Aorta (tissue), 5 donors: ENCODE results near the gene JARID2. TPM values are rescaled to one million over a fixed set of nuclear protein-coding genes. Genes with fewer than 3 reads are reported as not detected.

ENCODE experiments used
- ATAC-seq: fragments of 200-7000 bp; cut with Tn5 transposase; one replicate; pipeline ENCODE4 v1.9.1; 2022; ENCODE audit warnings: moderate library complexity; ENCODE audit not compliant: low FRiP score
- DNase-seq, 2 donors: peaks; one replicate each; pipeline ENCODE4 v3.0.0-alpha.2; 2020
- H3K27ac ChIP-seq, 2 donors: one replicate each; pipeline ENCODE4 v1.5.1; 2013; ENCODE audit warnings: low read length in 2 of 2, mild to moderate bottlenecking in 2 of 2, moderate library complexity in 2 of 2, control low read depth in 1 of 2, inconsistent platforms in 1 of 2, low read depth in 1 of 2
- H3K27me3 ChIP-seq, 2 donors: one replicate each; pipeline ENCODE4 v1.6.1; 2013; ENCODE audit warnings: control low read depth in 1 of 2, low read length in 1 of 2, mild to moderate bottlenecking in 1 of 2, moderate library complexity in 1 of 2; ENCODE audit not compliant: insufficient read depth in 2 of 2, control insufficient read depth in 1 of 2
- H3K36me3 ChIP-seq, 2 donors: one replicate each; pipeline ENCODE4 v1.6.1; 2013; ENCODE audit warnings: control low read depth in 1 of 2, low read length in 1 of 2, mild to moderate bottlenecking in 1 of 2; ENCODE audit not compliant: insufficient read depth in 2 of 2, control insufficient read depth in 1 of 2
- H3K4me1 ChIP-seq, 2 donors: one replicate each; pipeline ENCODE4 v1.6.1; 2013; ENCODE audit warnings: low read length in 2 of 2, control low read depth in 1 of 2, mild to moderate bottlenecking in 1 of 2, moderate library complexity in 1 of 2; ENCODE audit not compliant: insufficient read depth in 2 of 2, control insufficient read depth in 1 of 2
- H3K4me3 ChIP-seq, 2 donors: one replicate each; pipeline ENCODE4 v1.5.1; 2013; ENCODE audit warnings: low read length in 2 of 2, control low read depth in 1 of 2, mild to moderate bottlenecking in 1 of 2
- H3K9me3 ChIP-seq: one replicate; pipeline ENCODE4 v1.6.1; 2013; ENCODE audit warnings: mild to moderate bottlenecking, low read length; ENCODE audit not compliant: control insufficient read depth
- WGBS, 2 donors: extraction: QIAGEN DNeasy Blood & Tissue Kit; methylation state at CpG; one replicate each; pipeline ENCODE4 v1.1.7; 2013; 5-methylcytosine and 5-hydroxymethylcytosine counted together
- intact Hi-C, 2 donors: fragments of 100-400 bp; cut with DNase I; formaldehyde crosslinking; loops; one replicate each; pipeline versions ENCODE4 v1.14.2 to v1.15.0; 2022
- polyA plus RNA-seq, 2 donors: library from polyadenylated mRNA; stranded (reverse); fragments of 200-250 nt; gene quantifications; one replicate each; pipeline ENCODE4 v1.2.3, GENCODE V29; 2013
- total RNA-seq, 2 donors: library from RNA; stranded (reverse); fragmentation: NEBNext Ultra II Directional; extraction: Animal tissue kit (Norgen Biotek cat#: 25700); gene quantifications; one replicate each; pipeline ENCODE4 v1.2.1, GENCODE V29; 2021
- donor health status: healthy with polysubstance abuse.
- donor health status: Bipolar disorder and iron deficiency.
- donor health status: DM: no; HTN: no; CAD: no.
- donor health status: DM: no; HTN: no; CAD: no.
- donor health status: DM: yes; HTN: yes; CAD: no.

JARID2 gene
- total and polyA plus RNA-seq, 4 donors = 0.88 to 13.0 (median 7.1) TPM

GRCh38 chr6:15437090-15437635, 191.3 kb downstream of the JARID2 start:
- ATAC-seq (no peak), DNase-seq (no peak)
- peaks cover 0 to 12% of the 10 kb centered on the region in 2 donors for H3K4me1 ChIP-seq
- intact Hi-C loops = loop anchor here in 1 of 2 donors (5.0 kb wide), 1 partner anchor 1225 kb away; no protein-coding TSS in a partner anchor
- no peak overlapping the region for H3K4me3 ChIP-seq
- H3K36me3 ChIP-seq = no peaks in the 10 kb centered on the region
- no peak overlapping the region for H3K27ac ChIP-seq
- WGBS, 2 donors = 94% methylated on average over 3 of the region's 3 CpGs
- no peaks in the 10 kb centered on the region for H3K27me3 ChIP-seq
- H3K9me3 ChIP-seq = no peaks in the 10 kb centered on the region

- Histone ChIP-seq H3K27me3 (no peaks in the 10 kb centered on the region), H3K9me3 (no peaks in the 10 kb centered on the region), H3K36me3 (no peaks in the 10 kb centered on the region), H3K27ac (no peak overlapping the region), H3K4me1 (peaks cover 0 to 3% of the 10 kb centered on the region in 2 donors), H3K4me3 (no peak overlapping the region)
- ATAC-seq = no peak
- intact Hi-C loops = loop anchor here (5.0 kb wide), 2 partner anchors 192 to 1227 kb away; partner anchors contain the start of gene JARID2 (in 1 of the 2)
- 77 to 78% methylated on average over 3 of the region's 3 CpGs for WGBS, 2 donors
- DNase-seq = no peak
These were observed 193.6 kb downstream of the JARID2 start for GRCh38 chr6:15439410-15440025.

GRCh38 chr6:15440040-15440439, 194.2 kb downstream of the JARID2 start:
- no peak overlapping the region for H3K4me3 ChIP-seq
- no peak for DNase-seq
- intact Hi-C loops = loop anchor here in 1 of 2 donors (5.0 kb wide), 1 partner anchor 193 kb away; the partner anchor contains the start of gene JARID2
- WGBS, 2 donors = 77 to 85% methylated on average over 9 of the region's 9 CpGs
- no peak overlapping the region for H3K27ac ChIP-seq
- H3K36me3 ChIP-seq = no peaks in the 10 kb centered on the region
- no peaks in the 10 kb centered on the region for H3K27me3 ChIP-seq
- no peaks in the 10 kb centered on the region for H3K9me3 ChIP-seq
- peaks cover 0 to 3% of the 10 kb centered on the region in 2 donors for H3K4me1 ChIP-seq
- ATAC-seq = no peak

GRCh38 chr6:15441215-15441868, 195.5 kb downstream of the JARID2 start:
- no peak overlapping the region for H3K4me3 ChIP-seq
- no peaks in the 10 kb centered on the region for H3K36me3 ChIP-seq
- no peak for DNase-seq
- intact Hi-C loops = loop anchor here in 1 of 2 donors (5.0 kb wide), 1 partner anchor 194 kb away; the partner anchor contains the start of gene JARID2
- peaks cover 0 to 3% of the 10 kb centered on the region in 2 donors for H3K4me1 ChIP-seq
- no peaks in the 10 kb centered on the region for H3K9me3 ChIP-seq
- H3K27ac ChIP-seq = no peak overlapping the region
- ATAC-seq = peak; percentile 83
- WGBS, 2 donors = 71 to 73% methylated on average over 7 of the region's 7 CpGs
- no peaks in the 10 kb centered on the region for H3K27me3 ChIP-seq

GRCh38 chr6:15441981-15442380, 196.1 kb downstream of the JARID2 start:
- WGBS, 2 donors = 54 to 59% methylated on average over 4 of the region's 4 CpGs
- peaks cover 0 to 3% of the 10 kb centered on the region in 2 donors for H3K4me1 ChIP-seq
- no peak overlapping the region for H3K4me3 ChIP-seq
- DNase-seq (no peak), ATAC-seq (no peak)
- no peaks in the 10 kb centered on the region for H3K9me3 ChIP-seq
- H3K27me3 ChIP-seq = no peaks in the 10 kb centered on the region
- H3K36me3 ChIP-seq = no peaks in the 10 kb centered on the region
- intact Hi-C loops = loop anchor here in 1 of 2 donors (5.0 kb wide), 1 partner anchor 195 kb away; the partner anchor contains the start of gene JARID2
- no peak overlapping the region for H3K27ac ChIP-seq

GRCh38 chr6:15442467-15442866, 196.6 kb downstream of the JARID2 start:
- no peak for DNase-seq
- no peak overlapping the region for H3K27ac ChIP-seq
- no peaks in the 10 kb centered on the region for H3K27me3 ChIP-seq
- intact Hi-C loops = loop anchor here in 1 of 2 donors (5.0 kb wide), 1 partner anchor 195 kb away; the partner anchor contains the start of gene JARID2
- H3K9me3 ChIP-seq = no peaks in the 10 kb centered on the region
- no peak overlapping the region for H3K4me3 ChIP-seq
- no peak for ATAC-seq
- H3K36me3 ChIP-seq = no peaks in the 10 kb centered on the region
- H3K4me1 ChIP-seq = peaks cover 0 to 3% of the 10 kb centered on the region in 2 donors
- 94 to 95% methylated on average over 6 of the region's 6 CpGs for WGBS, 2 donors

GRCh38 chr6:15443119-15443830, 197.4 kb downstream of the JARID2 start:
- H3K9me3 ChIP-seq = no peaks in the 10 kb centered on the region
- no peak overlapping the region for H3K27ac ChIP-seq
- H3K4me3 ChIP-seq = no peak overlapping the region
- DNase-seq (no peak), ATAC-seq (no peak)
- H3K36me3 ChIP-seq = no peaks in the 10 kb centered on the region
- 50 to 54% methylated on average over 5 of the region's 5 CpGs for WGBS, 2 donors
- H3K27me3 ChIP-seq = no peaks in the 10 kb centered on the region
- intact Hi-C loops = loop anchor here in 1 of 2 donors (5.0 kb wide), 1 partner anchor 196 kb away; the partner anchor contains the start of gene JARID2
- peaks cover 0 to 3% of the 10 kb centered on the region in 2 donors for H3K4me1 ChIP-seq

- DNase-seq (no peak), ATAC-seq (no peak)
- Histone ChIP-seq H3K4me1 (peaks cover 0 to 3% of the 10 kb centered on the region in 2 donors), H3K4me3 (no peak overlapping the region), H3K9me3 (no peaks in the 10 kb centered on the region), H3K36me3 (no peaks in the 10 kb centered on the region), H3K27me3 (no peaks in the 10 kb centered on the region), H3K27ac (no peak overlapping the region)
- WGBS, 2 donors = 75 to 83% methylated on average over 14 of the region's 14 CpGs
- intact Hi-C loops = loop anchor here in 1 of 2 donors (5.0 kb wide), 1 partner anchor 197 kb away; the partner anchor contains the start of gene JARID2
These were observed 198.3 kb downstream of the JARID2 start for GRCh38 chr6:15444081-15444731.
